ENCODE results near the gene FBXO22. TPM values are rescaled to one million over a fixed set of nuclear protein-coding genes. Genes with fewer than 3 reads are reported as not detected.

FBXO22 gene
- total and polyA plus RNA-seq, 2 of the 13 experiments (the other 11 are each of a cell fraction or from before 2014, with no cell fraction given) = 45.7 to 112 TPM

DNA sequence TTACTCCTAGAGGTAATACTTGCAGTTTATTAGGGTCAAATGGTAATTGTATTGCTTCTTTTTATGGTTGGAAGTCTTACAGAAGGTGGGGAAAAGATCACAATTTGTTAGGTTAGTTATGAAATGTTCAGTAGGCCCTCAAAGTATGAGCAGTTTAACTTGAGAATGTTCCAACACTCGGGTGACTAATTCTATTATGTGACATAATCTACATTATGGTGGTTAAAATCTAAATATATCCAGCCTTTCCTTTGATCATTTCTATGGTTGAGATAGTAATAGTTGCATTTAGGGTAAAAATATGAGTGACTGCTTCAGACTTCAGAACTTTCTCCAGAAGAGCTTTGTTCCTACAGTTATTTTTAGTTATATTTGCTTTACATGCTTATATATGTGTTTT lies 19.6 kb upstream of the FBXO22 start:
- intact Hi-C loops (cut with micrococcal nuclease; ENCODE audit: unreplicated experiment) = loop anchor here (2.0 kb wide), 1 partner anchor 19 kb away; the partner anchor contains the start of gene FBXO22
- Histone ChIP-seq H4K20me1 (ENCODE audit: insufficient read depth, low read length) (no peaks in the 10 kb centered on the region), H3K9ac (ENCODE audit: insufficient read depth, low read depth, low read length) (no peak overlapping the region), H3K36me3 (replicated peaks in 1 of 2; ENCODE audit: control insufficient read depth in 1 of 2, insufficient read depth in 2 of 2, low read length in 2 of 2) (peaks cover 0 to 7% of the 10 kb centered on the region in 2 experiments; a peak in 1 of 5 replicates), H3K27me3 (ENCODE audit: control insufficient read depth in 1 of 2, insufficient read depth in 2 of 2, low read length in 2 of 2) (no peaks in the 10 kb centered on the region), H3K79me2 (ENCODE audit: insufficient read depth, low read length) (no peaks in the 10 kb centered on the region), H3K27ac (ENCODE audit: extremely low read length, insufficient read depth, low read length) (no peak overlapping the region), H3K4me3 (replicated peaks in 1 of 3; ENCODE audit: insufficient read depth in 1 of 3, low read depth in 2 of 3, low read length in 3 of 3) (no peak overlapping the region), H2AFZ (ENCODE audit: low read length) (no peak overlapping the region), H3K4me1 (ENCODE audit: insufficient read depth, low read length) (peaks cover 37% of the 10 kb centered on the region), H3K9me3 (ENCODE audit: low read length) (no peaks in the 10 kb centered on the region), H3K4me2 (ENCODE audit: low read depth, low read length) (no peak overlapping the region)
- BruUV-seq (replicated peaks) = no TSS peak
- in situ Hi-C loops (cut with HindIII; ENCODE audit: extremely low pct_ligation_motif_present, low pct_unique_long_range_greater_than_20kb) = no loop called here
- CTCF ChIA-PET (ENCODE audit: low intra/inter-chr PET ratio, low total read pairs) = no interaction called here
- TF ChIP-seq ZNF441 (CRISPR knock-in tag; IDR thresholded peaks at IDR 0.05; ENCODE audit: borderline replicate concordance) = no peak
- TF ChIP-seq ZNF12 (CRISPR knock-in tag; IDR thresholded peaks at IDR 0.05) = no peak
- TF ChIP-seq WIZ (CRISPR knock-in tag; IDR thresholded peaks at IDR 0.05) = no peak
- WGBS (ENCODE audit: low lambda C conversion rate) = 100% methylated on average over 1 of the region's 1 CpG
- FAIRE-seq (no peak), ATAC-seq (no peak), DNase-seq (ENCODE audit: low spot score) (no peak)
- POLR2A ChIA-PET = no interaction called here

DNA sequence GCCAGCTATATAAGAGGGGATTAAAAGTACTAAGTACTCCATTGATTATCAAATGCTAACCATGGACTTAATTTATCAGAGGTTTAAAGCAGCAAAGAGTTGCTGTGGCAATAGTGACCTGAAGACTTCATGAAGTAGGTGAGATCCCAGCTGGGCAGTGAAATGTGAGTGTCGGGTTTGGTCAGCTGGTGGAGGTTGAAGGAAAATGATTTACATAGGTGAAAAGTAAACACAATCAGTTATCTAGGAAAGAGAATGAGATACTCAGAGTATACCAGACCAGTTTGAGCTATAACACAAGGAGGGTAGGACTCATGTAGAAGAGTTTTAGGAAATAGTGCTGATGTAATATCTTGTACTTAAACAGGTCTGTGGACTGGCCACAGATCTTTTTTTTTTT lies 16.5 kb upstream of the FBXO22 start:
- CTCF ChIA-PET (ENCODE audit: low intra/inter-chr PET ratio, low total read pairs) = no interaction called here
- Histone ChIP-seq H4K20me1 (ENCODE audit: insufficient read depth, low read length) (no peaks in the 10 kb centered on the region), H3K4me2 (ENCODE audit: low read depth, low read length) (peak overlapping the region; percentile 45; the same call in 1 of the 2 replicates), H2AFZ (ENCODE audit: low read length) (no peak overlapping the region), H3K4me3 (replicated peaks in 1 of 3; ENCODE audit: insufficient read depth in 1 of 3, low read depth in 2 of 3, low read length in 3 of 3) (no peak overlapping the region), H3K9ac (ENCODE audit: insufficient read depth, low read depth, low read length) (no peak overlapping the region), H3K4me1 (ENCODE audit: insufficient read depth, low read length) (peaks cover 44% of the 10 kb centered on the region), H3K27me3 (ENCODE audit: control insufficient read depth in 1 of 2, insufficient read depth in 2 of 2, low read length in 2 of 2) (no peaks in the 10 kb centered on the region), H3K36me3 (replicated peaks in 1 of 2; ENCODE audit: control insufficient read depth in 1 of 2, insufficient read depth in 2 of 2, low read length in 2 of 2) (no peaks in the 10 kb centered on the region), H3K27ac (ENCODE audit: extremely low read length, insufficient read depth, low read length) (no peak overlapping the region), H3K9me3 (ENCODE audit: low read length) (no peaks in the 10 kb centered on the region), H3K79me2 (ENCODE audit: insufficient read depth, low read length) (no peaks in the 10 kb centered on the region)
- POLR2A ChIA-PET = interaction anchor here (0.5 to 0.6 kb wide), 2 partner anchors 436 to 1425 kb away, joined by 3 to 5 read pairs; partner anchors contain the start of gene SIN3A
- no TSS peak for BruUV-seq (replicated peaks)
- peak; percentile 35; the same call in 1 of the 3 replicates for ATAC-seq
- peak; percentile 20 for DNase-seq (ENCODE audit: low spot score)
- 43% methylated on average over 1 of the region's 1 CpG for WGBS (ENCODE audit: low lambda C conversion rate)
- FAIRE-seq = no peak
- in situ Hi-C loops (cut with HindIII; ENCODE audit: extremely low pct_ligation_motif_present, low pct_unique_long_range_greater_than_20kb) (no loop called here), intact Hi-C loops (cut with micrococcal nuclease; ENCODE audit: unreplicated experiment) (no loop called here)
- TF ChIP-seq, protein P1, sequence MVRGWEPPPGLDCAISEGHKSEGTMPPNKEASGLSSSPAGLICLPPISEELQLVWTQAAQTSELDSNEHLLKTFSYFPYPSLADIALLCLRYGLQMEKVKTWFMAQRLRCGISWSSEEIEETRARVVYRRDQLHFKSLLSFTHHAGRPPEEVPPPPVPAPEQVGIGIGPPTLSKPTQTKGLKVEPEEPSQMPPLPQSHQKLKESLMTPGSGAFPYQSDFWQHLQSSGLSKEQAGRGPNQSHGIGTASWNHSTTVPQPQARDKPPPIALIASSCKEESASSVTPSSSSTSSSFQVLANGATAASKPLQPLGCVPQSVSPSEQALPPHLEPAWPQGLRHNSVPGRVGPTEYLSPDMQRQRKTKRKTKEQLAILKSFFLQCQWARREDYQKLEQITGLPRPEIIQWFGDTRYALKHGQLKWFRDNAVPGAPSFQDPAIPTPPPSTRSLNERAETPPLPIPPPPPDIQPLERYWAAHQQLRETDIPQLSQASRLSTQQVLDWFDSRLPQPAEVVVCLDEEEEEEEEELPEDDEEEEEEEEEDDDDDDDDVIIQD (CRISPR knock-in tag; IDR thresholded peaks at IDR 0.05; ENCODE audit: low read depth) = peak; percentile 74; the same call in 1 of the 2 replicates
- TF ChIP-seq FOXK1 (CRISPR knock-in tag; IDR thresholded peaks at IDR 0.05; ENCODE audit: borderline replicate concordance, low read depth) (0 out of 2 replicates have a peak, but pooled peaks have one; percentile 18), ZNF597 (CRISPR knock-in tag; IDR thresholded peaks at IDR 0.05) (no peak), ATF4 (CRISPR knock-in tag; IDR thresholded peaks at IDR 0.05) (peak in 1 of 2 experiments; percentile 31; a peak in 1 of 4 replicates), BCL6 (CRISPR knock-in tag; IDR thresholded peaks at IDR 0.05) (peak; percentile 75), GATAD2A (CRISPR knock-in tag; IDR thresholded peaks at IDR 0.05) (peak; percentile 37; the same call in 1 of the 2 replicates), TAF15 (IDR thresholded peaks at IDR 0.05; ENCODE audit: low read depth, low read length, poor library complexity, severe bottlenecking) (no peak), REL (CRISPR knock-in tag; conservative IDR thresholded peaks at IDR 0.05) (no peak), FOXA1 (IDR thresholded peaks at IDR 0.05) (no peak), FOXA1 (CRISPR knock-in tag; IDR thresholded peaks at IDR 0.05) (peak; percentile 35; the same call in 1 of the 2 replicates), SAP130 (CRISPR knock-in tag; IDR thresholded peaks at IDR 0.05; ENCODE audit: low read depth) (peak; percentile 58)
- TF ChIP-seq, protein P2, sequence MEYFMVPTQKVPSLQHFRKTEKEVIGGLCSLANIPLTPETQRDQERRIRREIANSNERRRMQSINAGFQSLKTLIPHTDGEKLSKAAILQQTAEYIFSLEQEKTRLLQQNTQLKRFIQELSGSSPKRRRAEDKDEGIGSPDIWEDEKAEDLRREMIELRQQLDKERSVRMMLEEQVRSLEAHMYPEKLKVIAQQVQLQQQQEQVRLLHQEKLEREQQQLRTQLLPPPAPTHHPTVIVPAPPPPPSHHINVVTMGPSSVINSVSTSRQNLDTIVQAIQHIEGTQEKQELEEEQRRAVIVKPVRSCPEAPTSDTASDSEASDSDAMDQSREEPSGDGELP (IDR thresholded peaks at IDR 0.05; ENCODE audit: borderline replicate concordance, low read depth) = peak; percentile 91

Data from HepG2 (cell line).